GM18508 (cell line): ENCODE measurements around the gene MICA.
"Not testable (repeated sequence)": the region's sequence is repeated elsewhere in the genome, so short reads cannot be mapped to it uniquely, and the experiment has no call there.

Experiments
- ATAC-seq: cut with Tn5 transposase; IDR thresholded peaks from one replicate; pipeline ENCODE4 v1.9.1; 2021; ENCODE audit warnings: moderate number of reproducible peaks; ENCODE audit not compliant: insufficient read depth, unreplicated experiment

MICA gene

GRCh38 chr6:31403283-31404060 lies at the start of gene MICA:
Gene MICA, plus strand, starts transcription at chr6:31403595. Its CDS starts 38 bp downstream, at chr6:31403633.
- no peak for ATAC-seq

- no peak for ATAC-seq
Observed at GRCh38 chr6:31354158-31354863, 49.1 kb upstream of the MICA start.

- ATAC-seq, result no peak
Observed at GRCh38 chr6:31354864-31355582, 48.4 kb upstream of the MICA start.

GRCh38 chr6:31355583-31355948 lies 47.8 kb upstream of the MICA start:
- ATAC-seq, result no peak

- ATAC-seq, result no peak
Observed at GRCh38 chr6:31356216-31356945, 47.0 kb upstream of the MICA start.

- ATAC-seq, result peak; percentile 79
Observed at GRCh38 chr6:31356946-31357466, 46.4 kb upstream of the MICA start, which contains the start of gene HLA-B. Gene HLA-B, minus strand, starts transcription at chr6:31357179. Its CDS starts 21 bp downstream, at chr6:31357158.

GRCh38 chr6:31357886-31358285 lies 45.5 kb upstream of the MICA start:
- no peak for ATAC-seq

GRCh38 chr6:31358302-31358701 lies 45.1 kb upstream of the MICA start:
- no peak for ATAC-seq

- no peak for ATAC-seq
Observed at GRCh38 chr6:31359581-31359980, 43.8 kb upstream of the MICA start.

GRCh38 chr6:31362751-31363150 lies 40.6 kb upstream of the MICA start:
- no peak for ATAC-seq

- no peak for ATAC-seq
Observed at GRCh38 chr6:31363811-31364210, 39.6 kb upstream of the MICA start.

GRCh38 chr6:31365864-31366263 lies 37.5 kb upstream of the MICA start:
- no peak for ATAC-seq

GRCh38 chr6:31366693-31367470 lies 36.5 kb upstream of the MICA start:
- ATAC-seq, result no peak

- ATAC-seq, result no peak
Observed at GRCh38 chr6:31368461-31368860, 34.9 kb upstream of the MICA start.

GRCh38 chr6:31374118-31374517 lies 29.3 kb upstream of the MICA start:
- not testable (repeated sequence) for ATAC-seq

GRCh38 chr6:31375699-31376098 lies 27.7 kb upstream of the MICA start:
- ATAC-seq, result no peak

GRCh38 chr6:31377029-31377428 lies 26.4 kb upstream of the MICA start:
- ATAC-seq, result no peak

- ATAC-seq, result no peak
Observed at GRCh38 chr6:31378062-31378720, 25.2 kb upstream of the MICA start.

GRCh38 chr6:31378721-31379103 lies 24.7 kb upstream of the MICA start:
- no peak for ATAC-seq
